ENCODE results near the gene CAPZB.

DNA sequence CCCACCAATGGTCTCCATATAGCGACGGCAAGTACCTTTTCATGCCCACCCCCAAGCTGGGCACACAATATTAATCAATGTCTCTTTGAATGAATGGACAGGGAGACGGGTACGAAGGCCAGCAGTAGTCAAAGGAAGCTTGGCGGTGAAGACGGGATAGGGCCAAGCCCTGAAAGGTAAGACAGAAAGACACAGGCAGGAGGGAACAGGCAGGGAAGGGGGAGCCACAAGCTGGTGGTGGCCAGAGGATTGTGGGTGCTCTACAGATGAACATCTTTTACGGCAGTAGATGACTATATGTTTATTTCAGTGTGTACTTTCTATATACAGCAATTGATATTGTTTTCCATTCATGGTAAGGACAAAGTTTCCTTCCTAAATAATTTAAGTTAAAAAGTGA is 16.3 kb downstream of the CAPZB start:
- TF ChIP-seq, protein P1, sequence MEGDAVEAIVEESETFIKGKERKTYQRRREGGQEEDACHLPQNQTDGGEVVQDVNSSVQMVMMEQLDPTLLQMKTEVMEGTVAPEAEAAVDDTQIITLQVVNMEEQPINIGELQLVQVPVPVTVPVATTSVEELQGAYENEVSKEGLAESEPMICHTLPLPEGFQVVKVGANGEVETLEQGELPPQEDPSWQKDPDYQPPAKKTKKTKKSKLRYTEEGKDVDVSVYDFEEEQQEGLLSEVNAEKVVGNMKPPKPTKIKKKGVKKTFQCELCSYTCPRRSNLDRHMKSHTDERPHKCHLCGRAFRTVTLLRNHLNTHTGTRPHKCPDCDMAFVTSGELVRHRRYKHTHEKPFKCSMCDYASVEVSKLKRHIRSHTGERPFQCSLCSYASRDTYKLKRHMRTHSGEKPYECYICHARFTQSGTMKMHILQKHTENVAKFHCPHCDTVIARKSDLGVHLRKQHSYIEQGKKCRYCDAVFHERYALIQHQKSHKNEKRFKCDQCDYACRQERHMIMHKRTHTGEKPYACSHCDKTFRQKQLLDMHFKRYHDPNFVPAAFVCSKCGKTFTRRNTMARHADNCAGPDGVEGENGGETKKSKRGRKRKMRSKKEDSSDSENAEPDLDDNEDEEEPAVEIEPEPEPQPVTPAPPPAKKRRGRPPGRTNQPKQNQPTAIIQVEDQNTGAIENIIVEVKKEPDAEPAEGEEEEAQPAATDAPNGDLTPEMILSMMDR (IDR thresholded peaks at IDR 0.05; ENCODE audit: low read length): no peak
- TF ChIP-seq EZH2phosphoT487 (IDR thresholded peaks at IDR 0.05; ENCODE audit: low read length) (no peak), EZH2 (optimal IDR thresholded peaks at IDR 0.05; ENCODE audit: low read depth, low read length) (no peak)
